GM12891 (cell line): ENCODE results near the gene SLC25A44.

Experiments
- POLR2A ChIP-seq: IDR thresholded peaks from 2 replicates; pipeline ENCODE4 v1.6.1; 2011; ENCODE audit warnings: low read depth, low read length, control low read depth
- TAF1 ChIP-seq: IDR thresholded peaks from 2 replicates; pipeline ENCODE4 v1.6.1; 2011; ENCODE audit warnings: low read depth, low read length, control low read depth

DNA sequence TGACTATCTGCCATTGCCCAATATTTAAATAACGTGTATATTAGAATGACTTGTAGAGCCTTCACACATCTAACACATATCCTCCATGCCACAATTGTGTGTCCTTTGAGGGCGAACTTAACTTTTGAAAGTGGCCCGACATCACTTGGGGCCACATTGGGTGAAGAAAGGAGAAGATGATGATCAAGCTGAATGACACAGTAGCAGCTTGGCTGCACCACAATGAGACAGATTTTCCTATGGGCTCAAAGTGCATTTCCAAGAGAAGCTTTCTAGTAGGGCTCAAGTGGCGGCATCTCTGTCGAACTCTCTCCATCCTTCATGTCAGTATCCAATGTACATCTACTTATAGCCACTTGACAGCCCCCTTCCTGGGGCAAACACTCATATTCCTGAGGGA is 44.3 kb downstream of the SLC25A44 start:
- TF ChIP-seq POLR2A (no peak), TAF1 (no peak)
